Measurements from ENCODE around the gene PER2.

The PER2 gene

DNA sequence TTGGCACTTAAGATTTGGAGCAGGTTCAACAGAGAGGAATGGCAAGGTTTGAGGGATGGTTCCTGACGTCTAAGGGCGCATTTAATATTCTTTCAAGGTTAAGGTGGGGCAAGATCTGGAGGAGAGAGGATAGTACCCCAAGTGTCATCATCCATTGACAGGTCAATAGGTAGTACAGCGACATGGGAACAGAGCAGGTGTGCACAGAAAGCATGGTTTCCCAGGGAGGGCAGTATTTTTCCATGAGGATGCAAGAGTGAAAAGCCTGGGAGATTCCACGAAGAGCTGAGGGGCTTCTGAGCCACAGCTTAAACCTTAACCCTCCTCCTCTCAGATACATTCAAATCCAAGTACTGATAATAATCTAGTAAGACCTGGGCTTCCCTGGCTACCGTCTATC is 57.7 kb downstream of the PER2 start:
- FAIRE-seq (no peak), DNase-seq (ENCODE audit: low spot score) (no peak)

DNA sequence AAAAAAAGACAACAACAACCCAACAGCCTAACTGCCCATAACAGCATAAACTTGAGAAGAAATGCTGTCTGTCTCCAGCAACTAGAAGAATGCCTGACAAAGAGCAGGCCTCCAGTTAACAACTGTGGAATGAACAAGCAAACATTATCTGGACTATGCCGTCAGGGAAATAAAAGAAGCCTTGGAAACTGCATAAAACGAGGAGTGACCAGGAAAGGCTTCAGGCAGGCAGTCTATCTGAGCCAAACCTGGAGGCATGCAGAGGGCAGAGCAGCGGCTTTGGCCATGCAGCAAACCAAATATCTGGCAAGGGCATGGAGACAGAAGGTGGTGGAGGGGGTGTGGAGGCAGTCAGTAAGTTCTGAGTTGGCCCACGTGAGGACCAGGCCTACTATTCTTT is 59.7 kb downstream of the PER2 start:
- DNase-seq (ENCODE audit: low spot score) (no peak), FAIRE-seq (no peak)

DNA sequence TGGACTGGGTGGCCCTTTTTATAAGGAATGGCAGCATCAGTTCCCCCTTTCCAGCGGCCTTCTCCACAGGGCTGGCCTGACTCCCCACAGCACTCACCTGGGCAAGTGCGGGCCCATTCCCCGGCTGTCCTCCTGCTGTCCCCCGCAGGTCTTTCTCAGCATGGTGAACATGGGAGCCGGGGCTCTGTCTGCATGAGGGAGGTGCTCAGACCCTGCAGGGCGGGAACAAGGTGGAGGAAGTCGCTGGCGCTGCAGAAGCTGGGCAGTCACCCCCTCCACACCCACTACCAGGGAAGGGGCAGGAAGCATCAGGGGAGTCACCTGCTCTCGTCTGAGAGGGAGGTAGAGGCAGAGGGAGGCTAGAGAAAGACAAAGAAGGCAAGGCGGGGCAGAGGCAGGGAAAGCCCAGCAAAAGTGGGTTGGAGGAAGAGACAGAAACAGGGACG is 60.8 kb downstream of the PER2 start:
- FAIRE-seq (no peak), DNase-seq (ENCODE audit: low spot score) (no peak)

DNA sequence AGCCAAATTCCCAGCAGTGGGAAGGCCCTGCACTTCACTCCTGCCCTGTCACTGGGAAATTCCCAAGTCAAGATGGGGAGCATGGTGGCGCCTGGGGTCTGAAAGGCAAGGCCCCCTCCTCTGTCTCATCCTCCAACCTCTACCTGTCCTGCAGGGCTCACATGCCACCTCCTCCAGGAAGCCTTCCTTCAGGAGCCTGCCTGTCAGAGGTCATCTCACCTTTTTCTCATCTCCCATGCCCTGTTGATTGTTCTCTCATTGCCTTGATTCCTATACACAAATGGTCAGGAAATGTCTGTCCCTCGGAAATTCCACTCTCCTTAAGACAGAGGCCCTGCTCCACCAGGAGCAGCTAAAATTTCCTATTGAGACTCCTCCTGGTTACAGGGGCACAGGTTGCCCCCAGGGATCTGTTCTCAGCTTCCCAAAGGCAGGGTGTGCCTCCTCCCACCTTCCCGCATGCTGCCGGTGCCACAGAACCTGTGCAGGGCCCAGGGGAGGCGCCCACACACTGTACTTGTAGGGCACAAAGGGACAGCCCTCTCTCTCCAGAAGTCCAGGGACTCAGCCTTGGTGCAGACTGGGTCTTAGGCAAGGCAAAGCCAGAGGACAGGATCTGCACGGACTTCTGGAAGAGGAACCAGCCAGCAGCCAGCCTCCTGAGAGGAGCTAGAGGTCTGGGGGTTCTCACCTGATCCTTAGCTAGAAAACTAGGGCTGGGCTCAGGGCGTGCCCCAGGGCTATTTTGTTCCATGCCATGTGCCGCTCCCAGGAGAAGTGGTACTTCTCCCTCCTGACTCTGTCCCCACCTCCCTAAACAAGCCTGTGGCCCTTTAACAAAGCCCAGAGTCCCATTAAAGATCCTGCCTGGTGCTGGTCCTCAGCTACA is 61.5 kb downstream of the PER2 start:
- no peak for DNase-seq (ENCODE audit: low spot score)
- FAIRE-seq: no peak

DNA sequence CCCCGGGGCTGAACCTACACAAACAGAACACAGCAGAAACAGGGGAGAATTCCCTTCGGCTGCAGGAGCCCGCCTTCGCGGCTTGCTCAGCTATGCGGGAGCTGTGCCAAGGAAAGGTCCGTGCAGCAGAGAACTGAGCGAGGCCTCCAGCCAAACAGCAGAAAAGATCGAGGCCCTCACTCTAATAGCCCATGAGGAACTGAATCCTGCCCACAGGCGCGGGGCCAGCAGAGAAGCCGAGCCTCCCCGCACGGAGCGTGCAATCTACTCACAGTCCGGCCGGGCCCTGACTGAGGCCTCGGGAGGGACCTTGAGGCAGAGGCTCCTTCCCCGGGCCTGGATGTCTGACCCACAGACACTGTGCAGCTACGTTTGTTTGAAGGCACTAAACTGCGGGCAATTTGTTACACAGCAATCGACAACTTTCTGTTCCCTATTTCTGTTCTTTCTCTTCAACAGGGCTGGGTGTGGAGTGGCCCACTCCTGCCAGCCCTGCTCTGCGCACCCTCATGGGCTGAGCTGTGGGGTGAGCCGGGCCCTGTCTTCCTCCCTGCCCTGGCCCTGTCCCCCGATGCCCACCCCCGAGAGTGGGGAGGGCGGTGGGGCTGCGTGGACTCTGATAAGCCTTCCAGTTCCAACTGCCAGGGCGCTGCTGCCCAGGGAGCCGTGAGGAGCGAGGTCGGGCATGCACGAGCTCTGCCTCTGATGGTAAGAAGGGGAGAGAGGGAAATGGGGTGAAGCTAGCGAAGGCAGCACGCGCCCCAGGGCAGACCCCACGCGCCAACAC is 62.3 kb downstream of the PER2 start:
- no peak for FAIRE-seq
- DNase-seq (ENCODE audit: low spot score): no peak

DNA sequence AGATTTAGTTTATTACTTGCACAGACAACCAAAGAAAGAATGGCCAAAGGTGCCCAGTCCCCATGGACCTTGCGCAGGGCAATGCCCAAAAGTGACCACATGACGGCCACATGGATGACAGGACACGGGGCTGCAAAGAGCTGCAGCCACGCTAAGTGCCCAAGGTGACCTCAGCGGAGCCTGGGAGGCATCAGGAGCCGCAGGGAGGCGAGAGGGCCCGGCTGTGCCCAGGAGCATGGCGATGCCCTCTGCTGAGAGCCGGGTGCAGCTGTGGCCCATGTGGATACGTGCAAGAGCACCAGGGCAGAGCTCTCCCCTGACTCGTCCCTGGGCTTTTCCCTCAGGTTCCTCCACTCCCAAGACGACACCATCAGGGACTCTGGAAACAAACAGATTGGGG is 63.3 kb downstream of the PER2 start:
- no peak for FAIRE-seq
- DNase-seq (ENCODE audit: low spot score): no peak

DNA sequence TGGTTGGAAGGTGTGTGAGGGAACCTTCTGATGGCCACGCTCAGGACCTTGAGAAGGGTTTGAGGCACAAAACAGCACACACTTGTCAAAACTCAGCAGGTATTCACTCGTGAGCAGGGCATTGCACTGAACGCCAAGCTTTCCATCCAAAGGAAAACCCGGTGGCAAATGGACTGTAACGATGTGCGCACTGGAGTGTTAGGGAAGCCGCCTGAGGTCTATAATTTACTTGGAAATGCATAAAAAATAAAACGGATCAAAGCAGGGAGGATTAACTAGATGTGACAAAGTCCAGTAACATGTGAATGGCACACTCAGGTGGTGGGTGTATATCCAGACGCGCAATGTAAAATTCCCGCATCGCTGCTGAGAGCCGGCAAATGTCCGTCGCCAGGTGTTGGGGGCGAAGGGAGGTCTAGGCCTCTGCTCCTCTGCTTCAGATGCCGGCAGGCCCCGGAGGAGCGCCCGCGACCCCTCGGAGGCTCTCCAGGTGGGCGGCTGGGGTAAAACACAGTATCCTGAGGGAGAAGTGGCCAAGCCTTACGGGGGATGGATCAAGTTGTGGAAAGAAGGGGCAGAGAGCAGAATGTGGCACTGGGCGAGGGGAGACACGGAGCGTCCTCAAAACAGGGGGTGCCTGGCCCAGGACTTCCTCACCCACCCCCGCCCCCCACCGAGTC is 63.9 kb downstream of the PER2 start:
- FAIRE-seq (no peak), DNase-seq (ENCODE audit: low spot score) (no peak)

DNA sequence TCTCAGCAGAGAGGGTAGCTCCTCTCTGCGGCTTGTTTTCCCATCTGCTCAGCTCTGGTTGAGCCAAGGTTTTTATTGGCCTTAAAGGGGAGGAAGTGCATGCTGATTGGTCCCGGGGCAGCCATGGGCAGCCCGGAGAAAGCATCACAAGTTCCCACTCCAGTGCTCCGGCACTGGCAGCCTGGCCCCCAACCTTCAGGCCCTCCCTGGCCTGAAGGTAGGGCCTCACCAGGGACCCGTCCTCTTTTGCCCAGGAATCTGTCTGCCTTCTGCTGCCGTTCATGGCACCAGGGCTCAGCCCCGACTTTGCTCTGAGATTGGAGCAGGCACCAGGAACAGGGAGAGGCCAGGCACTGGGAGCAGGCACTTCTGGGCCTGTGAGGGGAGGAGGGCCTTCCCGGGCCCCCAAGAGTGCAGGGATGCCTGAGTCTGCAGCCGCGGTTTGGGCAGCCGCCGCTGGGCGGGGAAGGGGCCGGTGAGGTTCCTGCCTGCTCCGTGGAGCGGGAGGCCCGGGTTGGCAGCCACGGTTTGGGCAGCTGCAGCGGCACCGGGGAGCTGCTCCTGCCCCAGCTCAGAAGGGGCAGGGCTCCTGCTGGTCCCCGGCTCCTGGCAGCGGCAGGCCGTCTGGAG is 67.4 kb downstream of the PER2 start:
- FAIRE-seq (no peak), DNase-seq (ENCODE audit: low spot score) (peak; percentile 70)

DNA sequence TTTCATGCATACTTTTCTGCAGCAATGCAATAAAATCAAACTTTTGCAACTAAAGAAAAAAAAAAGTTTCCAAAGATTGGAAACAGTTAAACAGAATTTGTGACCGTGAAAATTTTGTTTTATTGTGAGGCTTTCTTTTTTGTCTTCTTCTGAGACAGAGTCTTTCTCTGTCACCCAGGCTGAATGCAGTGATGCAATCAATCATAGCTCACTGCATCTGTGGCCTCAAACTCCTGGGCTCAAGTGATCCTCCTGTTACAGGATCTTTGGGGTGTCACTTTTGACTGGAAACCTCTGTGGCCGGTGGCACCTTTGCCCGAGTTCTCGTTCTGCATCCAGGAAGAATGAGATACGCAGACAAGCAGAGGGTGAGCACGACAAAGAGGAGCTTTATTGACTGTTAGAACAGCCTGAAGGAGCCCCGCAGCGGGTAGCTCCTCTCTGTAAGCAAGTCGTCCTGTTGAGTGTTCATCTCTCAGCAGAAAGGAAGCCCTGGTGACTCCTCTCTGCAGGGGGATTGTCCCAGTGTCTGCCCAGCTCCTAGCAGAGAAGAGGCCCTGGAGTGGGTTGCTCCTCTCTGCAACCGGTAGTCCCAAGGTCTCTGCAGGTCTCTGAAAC is 68.0 kb downstream of the PER2 start:
- FAIRE-seq: no peak
- DNase-seq (ENCODE audit: low spot score): no peak

DNA sequence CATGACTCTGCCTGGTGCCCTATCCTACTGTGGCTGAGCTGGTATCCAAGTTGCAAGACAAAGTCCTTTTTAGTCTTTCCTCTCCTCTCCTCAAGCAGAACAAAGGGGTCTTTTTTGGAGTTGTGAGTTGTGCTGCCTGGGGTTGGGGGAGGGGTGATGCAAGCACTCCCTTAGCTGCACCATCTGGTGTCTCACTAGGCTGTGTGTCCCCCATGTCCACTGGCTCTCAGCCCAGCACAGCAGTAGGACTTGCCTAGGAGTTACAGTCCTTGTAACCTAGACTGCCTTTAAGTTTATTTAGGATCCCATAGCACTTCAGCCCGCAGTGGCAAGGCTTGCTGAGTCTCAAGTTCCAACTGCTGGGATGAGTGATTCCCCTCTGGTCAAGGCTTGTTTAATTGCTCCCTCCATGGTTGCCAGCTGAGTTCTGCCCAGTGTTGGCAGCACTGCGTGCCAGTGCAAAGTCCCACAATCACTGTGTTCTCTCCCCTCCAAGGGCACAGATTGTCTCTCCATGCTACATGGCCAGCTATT is 71.7 kb downstream of the PER2 start:
- no peak for FAIRE-seq
- DNase-seq (ENCODE audit: low spot score): no peak

DNA sequence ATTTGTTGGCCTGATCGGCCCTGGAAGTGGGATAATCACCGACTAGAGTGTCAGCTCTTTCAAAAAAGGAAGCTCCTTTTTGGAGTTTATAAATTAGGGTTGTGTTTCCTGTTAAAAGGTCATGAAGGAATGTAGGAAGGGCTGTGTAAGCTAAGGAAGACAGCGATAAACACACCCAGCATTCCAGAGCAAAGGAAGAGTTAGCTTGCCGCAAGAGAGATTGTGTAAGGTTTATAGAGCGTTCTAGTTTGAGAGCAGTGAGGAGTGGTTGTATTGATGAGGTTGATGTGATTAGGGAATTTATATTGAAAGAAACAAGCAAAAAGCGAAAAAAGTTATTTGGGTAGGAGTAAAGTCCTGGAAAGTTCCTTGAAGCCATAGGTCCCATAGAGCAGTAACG is 81.4 kb downstream of the PER2 start:
- DNase-seq (ENCODE audit: low spot score) (no peak), FAIRE-seq (no peak)

DNA sequence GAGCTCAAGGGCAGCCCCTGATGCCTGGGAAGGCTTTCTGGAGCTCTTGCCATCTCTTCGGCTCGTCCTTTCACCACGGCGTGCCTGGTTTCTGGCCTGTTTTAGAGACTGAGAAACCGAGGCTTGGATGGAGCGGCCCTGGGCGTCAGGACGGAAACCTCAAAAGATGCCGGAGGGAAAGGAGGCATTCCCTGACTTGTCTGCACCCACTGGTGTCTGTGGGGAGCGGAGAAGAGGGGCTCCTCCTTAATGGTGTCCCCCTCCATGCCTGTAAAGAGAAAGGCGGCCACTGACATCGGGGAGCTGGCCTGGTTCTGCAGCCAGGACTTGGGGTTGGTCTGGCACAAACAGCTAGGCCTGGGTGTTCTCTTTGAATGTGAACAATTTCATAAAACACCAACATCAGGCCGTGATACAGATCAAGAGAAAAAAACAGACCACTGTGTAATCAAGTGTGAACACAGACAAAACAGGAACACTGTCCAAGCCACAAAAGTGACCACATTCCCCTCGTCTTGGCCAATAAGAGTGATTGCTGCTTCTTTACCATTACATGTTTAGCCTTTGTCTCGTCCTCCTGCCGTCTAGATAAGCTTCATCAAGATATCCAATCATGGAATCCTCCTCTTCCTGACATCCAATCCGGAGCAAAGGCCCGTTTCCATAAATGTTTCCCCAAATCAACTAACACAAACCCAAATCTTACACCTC is 84.3 kb downstream of the PER2 start:
- no peak for DNase-seq (ENCODE audit: low spot score)
- FAIRE-seq: no peak

DNA sequence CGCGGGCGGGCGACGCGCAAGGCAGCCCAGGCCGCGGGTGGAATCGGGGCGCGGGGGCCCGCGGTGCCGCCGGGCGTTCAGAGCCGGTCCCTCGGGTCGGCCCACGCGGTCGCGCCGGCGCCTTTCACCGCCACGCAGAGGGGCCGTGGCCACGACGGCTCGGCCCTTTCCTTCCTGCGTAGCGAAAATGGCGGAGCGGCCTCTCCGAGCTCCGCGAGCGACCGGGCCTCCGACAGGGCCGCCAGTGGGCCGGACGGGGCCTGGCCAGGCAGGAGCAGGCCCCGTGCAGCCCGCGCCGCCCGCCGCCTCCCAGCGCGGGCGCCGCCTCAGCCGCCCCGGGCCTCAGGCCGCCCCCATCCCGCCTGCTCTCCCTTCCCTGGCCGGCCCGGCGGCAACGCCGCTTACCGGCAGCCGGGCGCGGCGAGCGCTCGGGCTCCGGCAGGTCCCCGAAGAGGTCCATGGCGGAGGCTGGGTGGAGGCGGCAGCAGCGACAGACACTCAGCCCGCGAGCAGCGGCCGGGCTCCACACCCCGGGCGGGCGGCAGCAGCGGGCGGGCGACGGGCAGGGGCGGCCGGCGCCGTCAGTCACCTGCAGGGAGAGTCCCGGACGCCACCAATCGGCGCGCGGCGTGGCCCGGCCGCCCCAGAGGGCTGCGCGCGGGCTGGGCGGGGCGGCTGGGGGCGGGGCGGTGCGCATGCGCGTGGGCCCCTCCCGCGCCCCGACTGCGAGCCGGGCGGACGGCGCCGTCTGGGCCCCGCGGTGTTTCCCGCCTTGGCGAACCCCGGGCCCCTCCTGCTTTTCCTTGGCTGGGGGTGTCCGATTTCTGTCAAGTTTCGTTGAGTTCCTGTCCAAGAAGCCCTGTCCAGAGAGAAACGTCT is 85.1 kb downstream of the PER2 start, which contains the start of gene ILKAP:
TSS of gene ILKAP (minus strand) at position 602 of the 879 bp plus-strand sequence. CDS start at position 460, 142 bp downstream.
- DNase-seq (ENCODE audit: low spot score) (peak; percentile 100), FAIRE-seq (no peak)

DNA sequence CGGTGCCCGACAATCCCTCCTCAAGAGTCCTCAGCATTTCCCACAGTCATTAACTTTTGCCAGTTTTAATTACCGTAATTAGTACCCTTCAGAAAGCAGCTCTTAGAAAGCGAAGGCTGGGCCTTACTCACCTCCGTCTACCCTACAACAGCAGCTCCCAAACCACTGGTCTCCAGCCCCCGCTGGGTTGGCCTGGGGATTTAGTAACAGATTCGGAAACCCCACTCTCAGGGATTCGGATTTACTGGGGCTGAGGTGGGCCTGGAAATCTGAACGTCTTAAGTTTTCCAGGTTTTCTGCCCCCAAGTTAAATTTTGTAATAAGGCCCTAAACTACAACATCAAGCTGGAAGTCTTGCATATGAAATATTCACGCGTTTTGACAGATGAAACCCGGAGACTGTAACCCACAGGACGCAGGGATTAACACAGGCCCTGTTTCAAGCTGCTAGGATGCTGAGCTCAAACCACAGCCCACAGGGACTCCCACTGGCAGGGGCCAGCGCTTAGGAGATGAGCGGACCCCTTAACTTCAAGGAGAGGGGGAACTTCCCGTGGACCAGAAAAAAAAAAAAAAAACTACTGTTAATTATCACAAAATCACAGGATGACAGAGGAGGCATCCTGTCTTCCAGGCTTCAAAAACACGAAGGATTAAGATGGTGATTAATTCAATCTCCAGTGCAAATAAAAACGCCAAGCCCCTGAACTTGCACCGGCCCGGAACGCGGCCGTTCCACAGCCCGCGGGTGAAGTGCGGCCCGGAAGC is 85.9 kb downstream of the PER2 start:
- no peak for FAIRE-seq
- DNase-seq (ENCODE audit: low spot score): no peak

Data from urothelium cell line (cell line).